ENCODE data around the gene TRIM46. TPM values are rescaled to one million over a fixed set of nuclear protein-coding genes. Genes with fewer than 3 reads are reported as not detected.
"Not testable (repeated sequence)": the region's sequence is repeated elsewhere in the genome, so short reads cannot be mapped to it uniquely, and the experiment has no call there.

The TRIM46 gene
- total RNA-seq, 1 donor from 2014 or later: 15.2 TPM

DNA sequence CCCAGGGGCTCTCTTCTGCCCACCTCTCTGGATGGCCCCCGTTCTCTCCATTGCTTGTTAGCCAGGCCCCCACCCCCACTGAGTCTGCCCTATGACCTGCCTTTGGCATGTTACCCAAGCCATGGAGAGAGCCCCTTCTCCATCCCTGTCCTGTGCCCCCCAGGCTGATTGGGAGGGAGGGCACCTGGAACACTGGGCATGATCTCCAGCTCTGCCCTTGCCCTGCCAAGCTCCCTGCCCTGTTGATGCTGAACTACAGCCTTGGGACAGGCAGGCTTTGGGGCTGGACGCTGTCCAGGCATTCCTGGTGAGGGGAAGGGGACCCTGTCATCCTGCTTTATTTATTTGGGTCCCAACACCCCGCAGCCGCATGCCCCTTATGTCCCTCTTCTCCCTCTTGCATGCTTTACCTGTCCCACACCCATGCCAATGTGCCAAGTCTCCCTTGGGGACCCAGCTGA is 10.7 kb downstream of the TRIM46 start:
- intact Hi-C loops (cut with micrococcal nuclease): no loop called here

DNA sequence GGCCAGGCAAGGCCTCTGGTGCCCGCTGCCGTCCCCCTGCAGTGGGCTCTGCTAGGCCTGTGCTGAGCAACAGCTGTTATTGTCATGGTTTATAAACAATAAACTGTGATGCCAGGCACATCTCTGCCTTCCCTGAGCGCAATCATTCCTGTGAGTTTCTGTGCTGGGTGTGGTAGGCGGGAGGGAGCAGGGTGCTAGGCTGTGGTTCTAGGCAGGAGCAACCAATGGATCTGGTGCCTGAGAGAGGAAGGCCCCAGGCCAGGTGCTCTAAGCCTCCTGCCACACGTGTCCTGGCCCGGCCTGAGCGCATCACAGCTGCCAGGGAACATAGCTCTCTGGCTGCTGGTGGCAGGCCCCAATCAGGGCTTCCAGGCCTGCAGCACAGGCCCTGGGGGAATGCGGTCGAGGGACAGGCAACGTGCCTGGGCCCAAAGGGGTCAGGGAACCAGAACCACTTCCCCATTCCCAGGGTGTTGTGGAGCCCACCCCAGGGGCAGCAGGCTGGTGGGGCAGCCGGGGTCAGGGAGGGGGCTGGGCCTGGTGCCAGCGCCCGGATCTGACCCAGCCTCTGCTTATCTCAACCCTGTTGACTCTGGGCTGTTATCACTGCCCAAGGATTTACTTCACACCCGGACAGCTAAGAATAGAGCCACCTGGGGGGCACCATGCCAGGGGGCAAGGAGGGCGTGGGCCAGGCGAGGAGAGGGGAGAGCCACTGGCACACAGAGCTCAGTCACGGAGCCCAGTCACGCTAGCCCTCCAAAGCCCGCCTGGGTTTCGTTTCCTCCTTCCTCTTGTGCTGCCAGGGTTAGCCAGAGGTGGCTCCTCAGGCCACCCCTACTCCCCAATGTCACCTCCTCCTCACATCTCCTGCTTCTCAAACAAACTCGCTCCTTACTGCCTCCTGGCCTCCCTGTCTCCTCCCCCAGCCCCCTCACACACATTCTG is 11.5 kb downstream of the TRIM46 start:
- intact Hi-C loops (cut with micrococcal nuclease): no loop called here

DNA sequence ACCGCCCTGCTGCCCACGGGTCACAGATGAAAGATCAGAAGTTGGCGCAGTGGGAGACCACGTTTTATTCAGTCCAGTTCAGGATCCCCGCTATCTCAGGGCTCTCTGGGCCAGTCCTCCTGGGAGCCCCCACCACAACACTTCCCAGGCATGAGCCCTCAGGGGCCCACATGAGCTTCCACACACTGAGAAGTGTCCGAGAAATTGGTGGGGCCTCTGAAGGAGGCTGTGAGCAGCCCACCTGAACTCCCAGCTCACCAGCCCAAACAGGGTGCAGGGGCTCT is 12.1 kb downstream of the TRIM46 start:
- intact Hi-C loops (cut with micrococcal nuclease): no loop called here

- intact Hi-C loops (cut with micrococcal nuclease): no loop called here
These were observed 12.6 kb downstream of the TRIM46 start for GRCh38 chr1:155186067-155186793.

DNA sequence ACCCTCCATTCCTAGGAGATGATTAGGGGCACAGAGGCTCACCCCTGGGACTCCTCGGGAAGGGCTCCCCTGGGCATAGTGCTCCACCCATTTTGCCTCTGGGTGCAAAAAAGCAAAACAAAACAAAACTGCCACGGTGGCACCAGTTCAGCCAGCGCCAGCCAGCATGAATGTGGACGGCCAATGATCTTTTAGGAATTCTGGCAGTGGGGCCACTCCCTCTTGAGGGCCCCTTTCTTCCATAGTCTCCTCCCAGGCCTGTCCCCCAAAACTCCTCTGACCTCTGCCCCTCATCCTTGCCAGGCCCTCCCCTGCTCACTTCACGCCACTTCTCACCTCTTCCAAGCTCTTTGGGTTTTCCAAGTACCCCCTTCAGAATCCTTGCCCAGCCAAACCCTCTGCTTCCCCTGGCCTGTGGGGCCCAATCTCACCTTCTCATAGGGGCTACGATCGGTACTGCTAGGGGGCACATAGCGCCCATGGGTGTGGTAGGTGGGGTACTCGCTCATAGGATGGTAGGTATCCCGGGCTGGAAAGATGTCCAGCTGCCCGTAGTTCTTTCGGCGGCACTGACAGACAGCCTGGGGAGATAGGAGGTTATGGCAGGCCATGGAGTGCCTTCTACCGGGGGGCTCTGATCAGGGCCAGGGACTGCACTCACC is 13.3 kb downstream of the TRIM46 start:
- intact Hi-C loops (cut with micrococcal nuclease): no loop called here

DNA sequence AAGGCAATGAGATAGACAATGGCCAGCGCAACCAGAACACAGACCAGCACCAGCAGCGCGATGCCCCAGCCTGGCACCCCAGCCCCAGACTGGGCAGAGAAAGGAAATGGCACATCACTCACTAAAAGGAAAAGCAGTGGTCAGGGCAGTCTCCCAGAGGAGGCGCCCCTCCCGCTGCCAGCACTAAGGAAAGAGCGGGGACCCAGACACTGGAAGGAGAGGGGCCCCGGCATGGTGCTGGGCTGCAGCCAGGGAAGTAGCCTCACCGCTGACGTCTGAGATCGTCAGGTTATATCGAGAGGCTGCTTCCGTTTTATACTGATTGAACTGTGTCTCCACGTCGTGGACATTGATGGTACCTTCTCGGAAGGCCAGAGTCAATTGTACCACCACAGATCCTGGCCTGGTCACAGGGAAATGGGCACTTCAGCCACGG is 13.8 kb downstream of the TRIM46 start:
- intact Hi-C loops (cut with micrococcal nuclease): no loop called here

DNA sequence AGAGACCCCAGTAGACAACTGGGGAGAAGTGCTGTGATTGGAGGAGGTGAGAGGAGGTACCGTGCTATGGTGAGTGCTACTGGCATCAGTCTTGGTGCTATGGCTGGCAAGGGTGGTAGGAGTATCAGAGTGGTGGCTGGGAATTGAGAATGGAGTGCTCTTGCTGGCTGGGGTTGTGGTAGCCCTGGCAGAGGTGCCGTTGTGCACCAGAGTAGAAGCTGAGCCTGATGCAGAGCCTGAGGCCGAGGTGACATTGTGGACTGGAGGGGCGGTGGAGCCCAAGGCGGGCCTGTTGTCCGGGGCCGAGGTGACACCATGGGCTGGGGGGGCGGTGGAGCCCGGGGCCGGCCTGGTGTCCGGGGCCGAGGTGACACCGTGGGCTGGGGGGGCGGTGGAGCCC is 14.6 kb downstream of the TRIM46 start:
- intact Hi-C loops (cut with micrococcal nuclease): no loop called here

- intact Hi-C loops (cut with micrococcal nuclease): not testable (repeated sequence)
These were observed 16.3 kb downstream of the TRIM46 start for GRCh38 chr1:155189926-155190325.

DNA sequence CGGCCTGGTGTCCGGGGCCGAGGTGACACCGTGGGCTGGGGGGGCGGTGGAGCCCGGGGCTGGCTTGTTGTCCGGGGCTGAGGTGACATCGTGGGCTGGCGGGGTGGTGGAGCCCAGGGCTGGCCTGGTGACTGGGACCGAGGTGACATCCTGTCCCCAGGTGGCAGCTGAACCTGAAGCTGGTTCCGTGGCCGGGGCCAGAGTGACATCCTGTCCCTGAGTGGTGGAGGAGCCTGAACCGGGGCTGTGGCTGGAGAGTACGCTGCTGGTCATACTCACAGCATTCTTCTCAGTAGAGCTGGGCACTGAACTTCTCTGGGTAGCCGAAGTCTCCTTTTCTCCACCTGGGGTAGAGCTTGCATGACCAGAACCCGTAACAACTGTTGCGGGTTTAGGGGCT is 18.3 kb downstream of the TRIM46 start:
- intact Hi-C loops (cut with micrococcal nuclease): no loop called here

DNA sequence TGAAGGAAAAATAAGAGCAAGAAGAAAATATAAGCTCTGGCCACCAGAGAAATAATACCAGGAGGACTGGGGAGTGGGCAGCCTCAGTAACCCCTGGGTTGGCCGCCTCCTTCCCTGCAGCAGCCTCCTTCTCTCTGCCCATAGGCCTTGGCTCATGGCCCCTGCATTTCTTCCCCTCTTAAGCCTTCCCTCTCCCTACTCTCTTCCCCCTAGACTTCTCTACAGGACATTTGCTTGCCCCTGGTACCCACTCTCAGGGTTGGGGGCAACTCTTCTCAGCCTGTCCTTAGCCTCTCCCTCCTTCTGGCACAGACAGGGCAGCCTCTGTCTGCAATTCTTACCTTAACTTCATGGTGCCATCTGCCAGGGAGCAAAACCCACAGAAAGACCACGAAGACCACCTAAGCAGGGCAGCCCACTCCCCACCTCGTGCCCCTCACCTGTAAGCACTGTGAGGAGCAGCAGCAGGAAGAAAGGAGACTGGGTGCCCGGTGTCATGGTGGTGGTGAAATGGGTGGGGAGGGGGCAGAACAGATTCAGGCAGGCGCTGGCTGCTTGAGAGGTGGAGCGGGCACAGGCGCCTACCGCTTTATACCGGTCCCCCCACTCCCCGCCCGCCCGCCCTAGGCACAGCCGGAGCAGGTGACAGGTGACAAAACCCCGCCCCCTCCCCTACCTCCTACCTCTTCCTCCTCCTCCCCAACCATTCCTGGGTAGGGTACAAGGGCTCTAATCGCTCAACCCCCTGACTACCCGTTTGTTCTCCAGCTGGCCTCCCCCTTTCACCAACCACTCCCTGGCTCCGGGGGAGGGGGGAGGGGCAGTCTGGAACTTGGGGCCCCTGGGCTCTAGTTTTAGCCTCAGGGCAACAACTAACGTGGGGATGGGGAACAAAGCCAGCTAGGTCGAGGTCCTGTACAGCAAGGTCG is 19.0 kb downstream of the TRIM46 start:
- intact Hi-C loops (cut with micrococcal nuclease): no loop called here

DNA sequence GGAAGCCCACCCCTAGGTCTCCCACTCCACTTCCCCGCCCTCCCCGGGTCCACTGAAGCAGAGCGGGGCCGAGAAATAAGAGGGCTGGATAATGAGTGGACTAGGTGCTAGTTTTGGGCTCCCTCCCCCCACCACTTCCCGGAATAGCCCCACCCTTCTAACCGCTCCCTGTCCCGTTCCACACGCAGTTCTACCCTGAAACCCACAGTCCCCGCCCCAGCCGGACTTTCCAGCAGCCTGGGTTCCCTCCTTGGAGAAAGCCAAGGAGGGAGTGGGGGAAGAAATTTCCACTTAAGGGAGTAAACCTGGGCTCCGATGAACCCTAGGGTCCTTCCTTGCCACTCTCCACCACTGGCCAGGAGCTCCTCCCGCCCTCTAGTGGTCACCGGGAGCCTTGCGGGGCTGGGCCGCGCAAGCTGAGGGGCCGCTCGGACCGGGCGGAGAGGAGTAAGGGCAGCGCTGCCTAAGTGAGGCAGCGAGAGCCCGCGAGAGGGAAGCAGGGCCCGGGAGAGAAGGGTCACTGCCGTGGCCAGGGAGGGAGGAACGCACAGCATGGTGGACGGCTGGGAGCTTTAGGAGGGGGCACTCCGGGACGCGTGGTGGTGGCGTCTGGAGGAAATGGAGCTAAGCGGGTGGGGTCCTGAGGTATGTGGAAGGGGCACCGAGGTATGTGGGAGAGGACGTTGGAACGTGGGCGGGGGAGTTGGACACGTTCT is 19.8 kb downstream of the TRIM46 start:
- intact Hi-C loops (cut with micrococcal nuclease): no loop called here

- intact Hi-C loops (cut with micrococcal nuclease): loop anchor here (1.0 kb wide), 3 partner anchors 13 to 32 kb away; partner anchors contain the start of gene THBS3
These were observed 20.3 kb downstream of the TRIM46 start for GRCh38 chr1:155193991-155194240.

DNA sequence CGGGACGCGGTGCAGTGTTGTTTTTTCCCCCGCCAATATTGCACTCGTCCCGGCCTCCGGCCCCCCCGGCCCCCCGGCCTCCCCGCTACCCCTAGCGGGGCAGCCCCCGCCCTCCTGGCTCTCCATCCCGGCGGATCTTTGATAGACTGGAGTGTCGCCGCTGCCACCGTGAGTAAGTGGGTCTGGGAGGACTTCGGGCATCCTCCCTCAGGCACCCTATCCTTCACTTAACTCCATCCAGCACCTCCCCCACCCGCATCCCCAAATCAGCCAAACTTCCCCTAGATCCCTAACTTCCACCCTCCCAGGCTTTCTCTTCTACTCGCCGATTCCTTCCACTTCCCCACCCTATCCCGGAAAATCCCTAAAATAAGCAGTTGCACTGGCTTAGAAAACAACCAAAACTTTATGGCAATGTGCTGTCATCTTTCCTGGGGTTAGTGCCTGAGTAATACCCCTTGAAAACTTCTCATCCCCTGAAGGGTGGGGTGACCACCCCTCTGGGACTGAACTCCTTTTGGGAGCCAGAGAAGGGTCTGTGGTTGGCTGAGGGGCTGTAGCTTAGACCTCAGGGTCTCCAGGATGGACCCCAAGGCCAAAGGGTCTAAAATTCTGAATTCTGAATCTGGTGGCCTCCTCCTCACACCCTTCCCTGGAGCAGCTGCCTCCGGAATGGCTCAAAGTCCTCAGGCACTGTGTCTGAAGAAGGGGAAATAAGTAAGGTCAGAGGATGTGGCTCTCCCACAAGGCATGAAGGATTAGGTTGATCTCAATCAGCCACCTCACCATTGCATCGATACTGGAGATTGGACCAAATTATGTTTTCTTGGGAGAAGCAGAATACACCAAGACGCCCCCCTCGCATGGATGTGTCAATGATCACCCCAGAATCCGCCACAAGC is 21.8 kb downstream of the TRIM46 start:
- intact Hi-C loops (cut with micrococcal nuclease): no loop called here

DNA sequence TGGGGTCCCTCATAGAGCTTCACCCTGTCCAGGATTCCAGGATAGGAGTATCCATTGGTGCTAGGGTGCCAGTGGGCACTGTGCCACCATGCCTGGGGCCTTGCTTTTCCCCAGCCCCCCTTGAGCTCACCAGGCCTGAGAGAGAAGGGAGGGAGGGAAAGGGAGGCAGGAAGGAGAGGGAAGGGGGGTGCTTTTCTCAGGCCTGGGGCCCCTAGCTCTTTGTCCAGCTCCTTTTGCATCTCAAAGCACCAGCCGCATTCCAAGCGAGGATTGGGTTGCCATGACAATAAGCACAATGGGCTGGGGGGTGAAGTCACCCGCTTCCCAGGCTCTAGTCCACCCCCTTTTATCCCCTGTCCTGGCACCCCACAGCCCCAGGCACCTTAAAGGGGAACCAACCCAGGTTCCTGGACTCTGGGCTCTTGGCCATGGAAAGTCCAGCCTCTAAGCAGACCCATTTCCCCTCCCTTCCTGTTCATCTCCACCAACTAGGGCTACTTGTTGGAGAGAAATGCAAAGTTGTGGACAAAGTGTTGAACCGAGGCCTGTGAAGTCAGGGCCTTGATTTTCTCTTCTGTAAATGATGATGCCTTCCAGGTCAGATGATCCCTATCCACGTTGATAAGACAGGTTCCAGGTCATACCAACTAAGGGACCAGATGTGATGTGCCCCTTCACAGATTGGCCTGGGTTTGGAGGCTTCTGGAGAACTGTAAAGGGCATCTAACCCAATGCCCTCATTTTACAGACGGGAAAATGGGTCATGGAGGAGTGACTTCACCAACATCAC is 22.6 kb downstream of the TRIM46 start:
- intact Hi-C loops (cut with micrococcal nuclease): no loop called here

DNA sequence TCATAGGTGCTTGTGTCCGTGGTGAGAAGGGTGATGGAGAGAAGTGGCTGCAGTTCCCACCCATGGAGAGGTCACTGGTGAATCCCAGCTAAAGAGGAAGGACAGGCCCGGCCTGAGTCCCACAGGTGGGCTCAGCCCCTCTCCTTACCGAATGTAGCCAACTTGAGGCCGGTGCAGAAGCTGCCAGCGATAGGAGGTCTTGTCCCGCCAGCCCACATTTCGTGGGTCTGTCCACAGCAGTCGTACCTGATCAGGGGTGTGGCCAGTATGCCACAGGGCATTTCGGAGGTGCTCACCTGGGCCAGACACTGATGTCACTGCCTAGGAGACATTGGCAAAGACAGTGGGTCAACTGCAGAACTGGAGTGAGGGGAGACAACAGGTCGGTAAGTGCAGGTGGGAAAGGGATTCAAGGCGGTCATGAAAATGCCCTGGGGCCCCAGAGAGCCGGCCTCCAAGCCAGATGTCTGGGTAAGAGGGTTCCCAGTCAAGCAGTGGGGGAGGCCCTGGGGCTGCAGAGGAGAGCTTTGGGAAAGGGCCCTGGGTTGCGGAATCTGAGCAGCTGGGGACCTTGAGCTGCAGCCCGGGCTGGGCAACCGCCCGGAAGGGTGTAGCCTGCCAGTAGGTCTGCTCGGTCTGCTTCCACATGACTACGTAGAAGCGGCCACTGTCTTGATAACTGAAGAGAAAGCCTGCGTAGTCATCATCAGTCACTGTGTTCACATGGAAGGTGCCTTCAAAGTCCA is 23.4 kb downstream of the TRIM46 start:
- intact Hi-C loops (cut with micrococcal nuclease): no loop called here

GRCh38 chr1:155197901-155198546 is 24.4 kb downstream of the TRIM46 start:
- intact Hi-C loops (cut with micrococcal nuclease): no loop called here

GRCh38 chr1:155198547-155198906 is 24.9 kb downstream of the TRIM46 start:
- intact Hi-C loops (cut with micrococcal nuclease): no loop called here

DNA sequence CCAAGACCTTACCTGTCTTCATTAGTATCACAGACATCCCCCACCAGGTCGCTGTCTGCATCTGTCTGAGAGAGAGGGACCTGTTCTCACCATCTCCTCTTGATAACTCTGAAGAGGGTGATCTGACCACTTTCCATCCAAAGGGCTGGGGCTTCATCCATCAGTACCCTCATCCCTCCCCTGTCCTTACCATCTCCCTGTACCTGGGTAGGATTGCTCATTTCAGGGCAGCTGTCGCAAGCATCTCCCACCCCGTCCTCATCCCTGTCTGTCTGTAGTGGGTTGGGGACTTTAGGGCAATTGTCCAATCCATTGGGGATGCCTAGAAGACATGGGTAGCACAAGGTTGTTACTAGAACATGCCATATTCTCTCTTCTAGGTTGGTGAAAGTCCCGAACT is 26.1 kb downstream of the TRIM46 start:
- intact Hi-C loops (cut with micrococcal nuclease): no loop called here

Measured in T-helper 2 cell treated with Interferon-gamma antibody and Interleukin-4, amounts not matched to agents 100 ng/mL and 5 ng/mL, for 36 hours (primary cell).